WERI-Rb-1 (cell line): ENCODE data around the gene AXL.
"Not testable (repeated sequence)": the region's sequence is repeated elsewhere in the genome, so short reads cannot be mapped to it uniquely, and the experiment has no call there.

Experiments used
- DNase-seq: peaks from one replicate; pipeline ENCODE4 v3.0.0-alpha.2; 2020
- H3K27ac ChIP-seq: fragments of 250-450 bp; sonication (Bioruptor Pico); 2 replicates; pipeline ENCODE4 v1.5.1; 2020; ENCODE audit warnings: mild to moderate bottlenecking, moderate library complexity
- H3K27me3 ChIP-seq: fragments of 250-450 bp; sonication (Bioruptor Pico); 2 replicates; pipeline ENCODE4 v1.5.1; 2021; ENCODE audit warnings: mild to moderate bottlenecking, low read depth, moderate library complexity; ENCODE audit not compliant: insufficient read depth, severe bottlenecking
- H3K36me3 ChIP-seq: fragments of 250-450 bp; sonication (Bioruptor Pico); 2 replicates; pipeline ENCODE4 v1.5.1; 2020; ENCODE audit warnings: mild to moderate bottlenecking, moderate library complexity
- H3K4me3 ChIP-seq: 2 replicates; pipeline ENCODE4 v1.5.1; 2011; ENCODE audit warnings: low read depth, mild to moderate bottlenecking, control low read depth, low read length
- H3K9me3 ChIP-seq: fragments of 250-450 bp; sonication (Bioruptor Pico); 2 replicates; pipeline ENCODE4 v1.5.1; 2021; ENCODE audit warnings: mild to moderate bottlenecking, moderate library complexity; ENCODE audit not compliant: severe bottlenecking
- CTCF ChIP-seq: IDR thresholded peaks from 2 replicates; pipeline ENCODE4 v1.5.1; 2011; ENCODE audit warnings: low read depth, mild to moderate bottlenecking, control low read depth, inconsistent platforms, low read length

Gene AXL

GRCh38 chr19:41218615-41219507, at the start of gene AXL:
Gene AXL, plus strand, starts transcription at chr19:41219223. Its CDS starts 170 bp downstream, at chr19:41219393.
- H3K36me3 ChIP-seq, result no peaks in the 10 kb centered on the region
- peak; percentile 53 for DNase-seq
- no peaks in the 10 kb centered on the region for H3K27me3 ChIP-seq
- H3K4me3 ChIP-seq, result peak within 1 kb of the TSS; percentile 38
- TF ChIP-seq CTCF, result no peak
- peak within 1 kb of the TSS; percentile 48 for H3K27ac ChIP-seq
- H3K9me3 ChIP-seq, result no peaks in the 10 kb centered on the region

DNA sequence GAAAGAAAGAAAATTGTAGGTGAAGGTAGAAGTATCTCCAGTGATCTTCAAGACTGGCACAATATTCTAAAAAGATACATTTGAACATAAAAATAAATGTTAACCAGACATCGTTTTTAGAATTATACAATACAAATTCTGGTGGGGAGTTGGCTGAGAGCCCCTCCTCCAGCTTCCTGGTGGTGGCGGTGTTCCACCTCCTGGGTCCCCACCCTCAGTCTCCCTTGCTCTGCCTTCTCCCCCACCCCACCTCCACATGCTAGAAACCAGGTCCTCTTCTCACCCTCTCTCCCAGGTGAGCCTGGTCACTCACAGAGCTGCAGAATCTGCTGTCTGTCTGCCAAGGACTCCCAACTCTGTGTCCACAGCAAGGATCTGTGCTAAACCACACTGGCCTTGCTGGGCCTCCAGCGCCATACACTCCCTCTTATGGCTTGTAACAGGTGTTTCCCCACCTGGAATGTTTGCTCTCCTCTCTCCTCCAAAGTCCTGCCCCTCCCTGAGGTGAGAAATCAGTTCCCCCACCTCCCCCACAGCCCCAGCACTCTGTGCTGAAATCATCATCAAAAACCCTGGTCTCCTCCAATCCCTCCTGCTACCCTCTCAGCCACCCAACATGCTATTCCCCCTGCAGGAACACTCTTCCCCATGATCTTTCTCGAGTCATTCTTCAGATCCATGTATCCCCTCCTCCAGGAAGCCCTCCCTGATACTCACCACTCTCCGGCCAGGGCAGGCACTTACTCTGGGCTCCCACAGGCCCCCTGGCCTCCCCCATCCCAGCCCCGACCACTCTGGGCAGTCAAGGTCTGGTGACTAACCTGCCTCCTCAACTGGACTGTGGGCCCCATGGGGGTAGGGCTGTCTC, 46.5 kb upstream of the AXL start:
- Histone ChIP-seq H3K36me3 (no peaks in the 10 kb centered on the region), H3K9me3 (no peaks in the 10 kb centered on the region), H3K4me3 (no peak overlapping the region), H3K27me3 (no peaks in the 10 kb centered on the region), H3K27ac (no peak overlapping the region)
- TF ChIP-seq CTCF, result peak; percentile 25; the same call in 1 of the 2 replicates
- no peak for DNase-seq

DNA sequence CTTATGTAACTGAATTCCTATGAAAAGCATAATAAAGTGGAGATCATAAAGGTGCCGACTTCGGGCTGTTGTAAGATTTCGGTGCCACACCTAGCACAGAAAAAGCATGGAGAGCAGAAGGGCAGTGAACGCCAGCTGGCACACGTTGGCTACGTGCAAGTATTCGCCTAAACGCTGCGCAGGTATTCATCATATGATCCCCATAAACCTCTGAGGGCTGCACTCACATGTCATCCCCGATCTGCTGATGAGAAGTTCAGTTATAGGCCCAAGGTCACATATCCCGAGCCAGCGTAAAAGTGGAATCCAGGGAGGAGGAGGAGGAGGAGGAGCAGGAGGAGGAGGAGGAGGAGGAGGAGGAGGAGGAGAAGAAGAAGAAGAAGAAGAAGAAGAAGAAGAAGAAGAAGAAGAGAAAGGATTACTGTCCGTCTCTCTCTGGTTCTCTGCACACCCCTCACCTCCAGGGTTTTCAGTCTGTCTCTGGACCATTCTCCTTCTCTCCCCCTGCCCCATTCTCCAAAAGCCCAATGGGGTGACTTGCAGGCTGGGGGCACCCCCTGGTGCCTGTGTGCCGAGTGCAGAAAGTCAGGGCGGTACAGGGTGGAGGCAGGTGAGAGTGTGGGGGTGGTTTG, 44.6 kb upstream of the AXL start:
- Histone ChIP-seq H3K27ac (no peak overlapping the region), H3K36me3 (no peaks in the 10 kb centered on the region), H3K27me3 (no peaks in the 10 kb centered on the region), H3K9me3 (peaks cover 1% of the 10 kb centered on the region), H3K4me3 (no peak overlapping the region)
- DNase-seq, result no peak
- TF ChIP-seq CTCF, result no peak

GRCh38 chr19:41175801-41176777, 42.9 kb upstream of the AXL start:
- H3K9me3 ChIP-seq, result peaks cover 3% of the 10 kb centered on the region
- H3K27me3 ChIP-seq, result no peaks in the 10 kb centered on the region
- no peak overlapping the region for H3K4me3 ChIP-seq
- no peaks in the 10 kb centered on the region for H3K36me3 ChIP-seq
- no peak for DNase-seq
- no peak overlapping the region for H3K27ac ChIP-seq
- TF ChIP-seq CTCF, result no peak

- DNase-seq, H3K4me3 ChIP-seq, H3K9me3 ChIP-seq, H3K27ac ChIP-seq, H3K36me3 ChIP-seq, H3K27me3 ChIP-seq: not testable (repeated sequence)
These were observed 38.9 kb upstream of the AXL start for GRCh38 chr19:41180173-41180572.
